Stimulated activated CD4-positive, alpha-beta T cell treated with anti-CD3 and anti-CD28 coated beads, Interleukin-4, amount 100 ng/mL, for 24 hours (primary cell): ENCODE measurements around the gene HMX3.

ENCODE experiments used
- DNase-seq: peaks from one replicate; pipeline ENCODE4 v3.0.0-alpha.2; 2020

The HMX3 gene

DNA sequence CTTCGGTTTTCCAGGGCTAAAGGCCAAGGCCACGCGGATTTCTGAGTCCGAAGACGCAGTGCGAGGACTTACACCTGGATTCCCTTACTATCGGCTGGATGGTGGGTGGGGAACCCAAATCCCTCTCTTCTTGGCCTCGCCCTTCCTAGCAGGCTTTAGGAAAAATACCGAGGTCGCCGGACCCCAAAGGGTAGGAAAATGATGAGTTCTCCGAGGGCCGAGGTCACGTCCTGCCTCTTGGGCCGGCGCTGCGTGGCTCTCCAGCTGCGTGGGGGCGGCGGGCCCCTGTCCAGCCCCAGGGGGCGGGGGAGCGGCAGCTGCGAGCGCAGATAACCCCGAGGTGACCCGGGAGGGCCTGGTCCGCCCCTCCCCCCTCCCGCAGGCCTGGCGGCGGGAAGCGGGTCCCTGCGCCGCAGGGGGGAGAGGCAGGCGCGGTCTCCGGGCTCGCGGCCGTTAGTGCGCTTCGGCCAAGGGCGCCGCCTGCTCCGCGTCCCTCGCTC lies 805 bp upstream of the HMX3 start:
- no peak for DNase-seq

DNA sequence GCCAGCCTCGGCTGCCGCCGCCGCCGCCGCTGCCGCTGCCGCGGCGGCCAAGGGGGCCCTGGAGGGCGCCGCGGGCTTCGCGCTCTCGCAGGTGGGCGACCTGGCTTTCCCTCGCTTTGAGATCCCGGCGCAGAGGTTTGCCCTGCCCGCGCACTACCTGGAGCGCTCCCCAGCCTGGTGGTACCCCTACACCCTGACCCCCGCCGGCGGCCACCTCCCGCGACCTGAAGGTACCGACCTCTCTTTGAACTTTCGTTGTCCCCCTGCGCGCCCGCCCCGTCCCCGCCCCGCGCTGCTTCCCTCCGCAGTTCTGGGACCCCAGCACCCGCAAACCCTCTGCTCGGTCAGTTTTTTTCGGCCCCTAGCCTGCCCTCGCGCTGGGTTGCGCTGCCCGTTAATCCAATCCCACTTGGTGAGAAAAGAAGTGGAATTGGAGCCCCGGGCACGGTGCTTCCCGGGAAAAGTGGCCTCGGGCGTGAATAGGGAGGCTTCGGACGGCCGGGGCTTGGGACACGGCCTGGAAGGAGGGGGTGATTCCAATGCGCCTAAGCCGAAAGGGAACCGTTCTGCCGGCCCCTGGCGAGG lies 543 bp downstream of the HMX3 start:
- no peak for DNase-seq

GRCh38 chr10:123136806-123137642 lies 1.3 kb downstream of the HMX3 start:
- DNase-seq, result no peak

GRCh38 chr10:123139165-123139520 lies 3.4 kb downstream of the HMX3 start:
- DNase-seq, result no peak

DNA sequence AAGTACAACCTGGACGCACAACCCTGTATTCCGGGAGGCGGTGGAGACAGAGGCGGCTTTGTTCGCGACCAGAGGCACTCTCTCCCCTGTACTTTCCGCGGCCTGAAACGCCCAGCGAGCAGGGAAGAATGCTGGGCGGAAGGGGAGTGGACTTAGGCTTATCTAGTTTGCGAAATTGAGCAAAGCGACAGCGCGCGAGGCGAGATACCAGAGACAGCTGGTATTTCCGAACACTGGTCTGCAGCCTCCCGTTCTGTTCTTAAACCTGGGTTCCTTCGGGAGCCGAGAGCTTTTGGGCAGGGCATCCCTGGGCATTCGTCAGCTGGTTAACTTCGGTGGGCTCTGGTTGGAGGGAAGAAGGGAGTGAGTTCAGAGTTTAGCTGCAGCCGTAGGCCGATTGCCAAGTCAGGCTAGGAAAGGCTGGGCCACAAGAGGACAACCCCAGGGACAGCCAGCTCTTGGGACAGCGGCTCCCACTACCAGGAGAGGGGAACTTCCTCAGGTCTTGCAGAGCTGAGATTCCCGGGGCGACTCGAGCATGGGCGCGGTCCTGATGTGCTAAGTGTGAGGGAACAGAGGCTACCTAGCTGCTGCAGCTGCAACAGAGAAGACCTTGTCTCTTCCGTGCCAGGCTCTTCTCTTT lies 3.9 kb downstream of the HMX3 start:
- DNase-seq, result no peak

- no peak for DNase-seq
These were observed 4.6 kb downstream of the HMX3 start for GRCh38 chr10:123140164-123140982.

DNA sequence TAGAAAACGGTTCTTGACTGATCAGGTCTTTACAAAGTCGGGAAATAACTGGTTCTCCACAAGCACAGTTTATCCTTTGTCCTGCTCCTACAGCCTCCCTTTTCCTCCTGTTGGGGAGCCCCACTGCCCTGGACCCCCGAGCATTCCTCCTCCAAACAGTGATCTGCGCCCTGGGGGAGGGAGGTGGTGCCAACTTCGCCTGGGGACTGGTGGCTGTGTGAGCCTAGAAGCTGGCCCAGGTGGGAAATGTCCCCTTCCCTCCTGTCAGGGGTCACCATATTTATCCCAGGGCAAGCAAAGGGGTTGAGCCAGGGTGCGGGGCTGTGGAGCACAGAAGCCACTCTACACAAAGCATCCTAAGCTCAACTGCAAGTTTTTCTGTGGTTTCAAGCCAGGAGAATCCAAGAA lies 5.2 kb downstream of the HMX3 start:
- no peak for DNase-seq

DNA sequence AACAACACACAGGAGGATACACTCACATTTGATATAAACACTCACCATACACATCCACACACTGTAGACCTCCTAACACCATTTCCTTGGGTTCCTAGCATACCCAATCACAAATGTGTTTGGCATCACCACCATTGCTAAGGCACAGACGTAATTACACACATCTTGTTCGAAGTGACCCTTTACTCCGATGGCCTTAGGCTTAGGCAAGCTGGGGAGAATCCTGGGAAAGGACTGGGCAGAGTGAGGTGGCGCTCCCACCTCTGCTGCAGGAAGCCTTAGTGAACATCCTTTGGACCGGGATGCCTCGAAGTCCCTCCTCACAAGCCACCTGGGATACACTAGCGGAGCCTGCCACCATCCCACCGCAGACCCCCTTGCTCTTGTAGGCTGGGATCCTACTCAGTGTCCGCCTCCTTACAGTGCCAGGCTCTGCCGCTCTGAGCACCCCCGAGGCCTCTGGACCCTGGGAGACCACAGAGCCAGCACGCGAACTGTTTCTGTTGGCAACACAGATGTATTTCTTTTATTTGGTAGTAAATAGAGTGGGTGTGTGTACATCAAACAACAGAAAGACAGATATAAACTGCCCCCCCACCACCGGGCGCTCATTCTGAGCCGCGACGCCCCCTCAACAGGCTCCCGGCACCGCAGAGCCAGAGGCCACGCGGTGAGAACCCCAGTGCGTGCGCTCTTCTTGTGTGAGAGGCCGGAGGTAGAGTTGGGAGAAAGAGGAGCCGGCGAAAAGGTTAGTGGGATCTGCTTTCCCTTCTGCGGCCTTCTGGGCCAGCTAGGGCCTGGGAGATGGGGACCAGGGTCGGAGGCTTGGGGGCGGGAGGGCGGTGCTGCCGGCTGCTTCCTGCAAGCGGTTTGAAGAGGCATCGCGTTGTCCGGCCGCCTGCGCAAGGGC lies 6.3 kb downstream of the HMX3 start:
- no peak for DNase-seq

DNA sequence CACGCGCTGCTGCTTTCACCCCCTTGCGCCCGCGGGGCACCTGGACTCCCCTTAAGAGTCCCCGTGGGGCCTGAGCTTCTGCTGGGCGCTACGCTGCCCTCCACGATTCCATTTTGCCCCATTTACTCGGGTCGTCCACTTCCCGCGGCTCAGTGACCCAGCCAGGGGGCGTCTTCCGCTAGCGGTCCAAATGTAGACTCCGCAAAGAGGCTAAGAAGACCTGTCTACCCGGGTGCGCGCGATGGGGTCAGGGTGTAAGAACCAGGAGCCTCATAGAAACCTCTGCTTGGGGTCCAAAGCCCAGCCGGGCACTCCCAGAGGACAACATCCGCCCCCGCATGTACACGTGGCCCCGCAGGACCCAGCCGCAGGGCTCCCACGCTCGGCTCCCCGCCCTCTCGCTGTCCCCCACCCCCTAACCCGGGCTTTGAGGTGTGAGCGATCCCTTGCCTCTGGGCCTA lies 7.0 kb downstream of the HMX3 start:
- DNase-seq, result no peak

DNA sequence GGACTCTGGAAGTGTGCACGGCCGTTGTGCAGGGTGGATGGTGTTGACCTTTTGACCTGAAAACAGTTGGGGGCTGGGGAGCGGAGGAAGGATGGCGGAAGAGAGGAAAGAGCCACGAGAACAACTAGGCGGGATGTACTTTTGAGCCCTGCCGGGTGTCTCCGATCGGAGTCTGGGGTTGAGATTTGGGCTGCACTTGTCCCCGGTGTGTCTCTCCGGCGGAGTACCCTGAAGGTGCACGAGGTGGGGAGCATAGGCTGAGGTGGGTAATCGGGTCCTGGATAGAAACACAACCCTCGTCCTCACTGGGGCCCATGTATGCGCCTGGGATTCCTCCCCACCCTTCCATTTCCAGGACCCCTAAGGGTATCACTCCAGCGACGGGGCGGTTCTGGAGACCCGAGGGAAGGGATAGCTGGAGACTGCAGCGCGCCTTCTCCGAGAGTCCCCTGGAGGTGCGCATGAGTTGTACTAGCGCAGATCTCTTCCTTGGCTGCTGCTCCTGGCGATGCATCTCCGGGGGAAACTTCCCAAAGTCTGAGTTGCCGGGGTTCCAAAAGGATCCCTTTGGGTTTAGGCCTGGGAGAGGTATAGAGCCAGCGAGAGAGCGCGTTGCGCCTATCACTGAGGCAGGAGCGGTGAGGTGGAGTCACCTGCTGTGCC lies 7.5 kb downstream of the HMX3 start:
- no peak for DNase-seq

GRCh38 chr10:123143825-123144168 lies 8.0 kb downstream of the HMX3 start:
- no peak for DNase-seq

GRCh38 chr10:123144697-123145541 lies 9.1 kb downstream of the HMX3 start:
- DNase-seq, result no peak

DNA sequence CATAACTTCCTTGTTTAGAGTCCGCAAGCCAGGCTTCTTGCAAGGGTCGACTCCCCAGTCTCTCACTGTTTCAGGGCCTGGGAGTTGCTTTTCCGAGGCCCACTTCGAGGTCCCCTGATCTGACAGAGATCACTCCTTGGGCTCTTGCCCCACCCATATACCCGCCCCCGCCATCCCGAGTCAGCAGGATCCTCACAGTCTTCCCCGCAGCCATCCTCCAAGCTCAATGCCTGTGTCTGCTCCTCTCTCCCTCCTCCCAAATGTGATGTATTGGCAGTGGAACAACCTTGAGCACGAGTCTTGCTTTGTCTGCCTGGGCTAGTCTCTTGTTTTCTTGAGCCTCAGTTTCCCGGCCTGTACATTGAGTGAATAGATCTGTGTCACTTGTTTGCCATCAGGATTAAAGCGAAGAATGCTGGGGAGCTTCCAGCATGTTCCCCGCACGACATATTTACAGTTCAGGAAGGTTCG lies 9.8 kb downstream of the HMX3 start:
- no peak for DNase-seq

GRCh38 chr10:123146013-123146893 lies 10.5 kb downstream of the HMX3 start:
- DNase-seq, result no peak

DNA sequence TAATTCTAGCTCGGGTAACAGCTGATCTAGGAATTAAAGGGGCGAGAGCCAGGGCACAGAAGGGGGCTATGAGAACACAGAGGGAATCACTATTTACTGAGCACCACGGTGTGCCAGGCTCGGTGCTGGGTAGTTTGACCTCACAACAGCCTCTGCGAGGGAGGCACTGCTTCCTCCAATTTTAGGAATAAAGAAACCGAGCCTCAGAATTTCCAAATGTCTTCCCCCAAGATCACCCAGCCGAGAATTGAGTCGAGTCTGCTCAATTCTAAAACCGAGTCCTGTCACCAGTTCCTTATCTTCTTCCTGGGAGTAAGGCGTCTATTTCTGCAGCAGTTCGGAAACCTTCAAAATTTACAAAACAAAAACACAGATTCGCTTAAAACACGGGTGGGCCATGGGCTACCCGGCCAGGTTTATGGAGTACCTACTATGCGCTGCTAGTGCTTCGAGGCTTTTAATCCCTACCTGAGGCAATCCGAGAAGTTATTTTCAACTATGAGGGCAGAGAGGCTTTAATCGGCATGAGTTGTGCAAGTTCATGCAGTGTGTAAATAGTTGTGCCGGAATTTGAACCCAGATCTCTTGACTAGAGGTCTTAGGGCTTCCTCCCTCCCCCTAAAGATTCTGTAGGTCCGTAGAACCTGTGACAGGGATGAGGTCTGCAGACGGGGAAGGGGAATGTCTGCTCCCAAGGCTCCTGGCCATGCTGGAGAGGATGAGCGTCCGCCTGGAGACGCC lies 11.3 kb downstream of the HMX3 start:
- no peak for DNase-seq

DNA sequence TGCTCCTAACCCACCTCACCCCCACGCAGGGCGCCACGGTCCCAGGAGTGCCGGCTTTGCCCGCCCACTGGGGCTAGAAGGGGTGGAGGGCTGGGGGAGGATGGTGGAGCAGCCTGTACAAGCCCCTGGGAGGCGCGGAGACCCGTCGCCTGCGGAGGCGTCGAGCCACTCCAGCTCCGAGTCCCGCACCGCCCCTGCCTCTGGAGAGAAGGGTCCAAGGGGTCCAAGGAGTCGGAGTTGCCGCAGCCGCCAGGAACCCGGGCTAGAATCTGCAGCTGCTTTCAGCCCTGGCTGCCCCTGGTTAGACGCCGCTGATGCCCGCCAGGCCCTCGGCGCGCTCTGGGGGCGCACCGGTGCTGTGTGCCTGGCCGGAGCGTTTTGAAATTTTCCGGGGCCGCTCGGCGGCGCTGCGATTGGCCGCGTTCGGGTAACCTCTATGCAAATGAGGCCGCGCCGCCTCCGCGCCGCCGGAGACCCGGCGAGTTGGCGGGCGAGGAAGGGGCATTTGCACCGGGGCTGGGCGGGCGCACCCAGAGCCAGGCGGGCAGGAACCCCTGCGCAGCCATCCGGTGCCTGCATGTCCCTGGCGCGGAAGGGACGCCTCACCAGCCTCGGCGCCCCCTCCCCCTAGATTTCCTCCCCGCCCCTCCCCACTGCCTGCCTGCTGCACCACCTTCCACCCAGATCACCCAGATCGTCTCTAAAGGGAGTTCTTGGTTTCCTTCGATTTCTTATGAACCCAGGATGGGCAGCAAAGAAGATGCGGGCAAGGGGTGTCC lies 12.1 kb downstream of the HMX3 start, which contains the start of gene HMX2:
TSS of gene HMX2 (plus strand) at position 502 of the 779 bp plus-strand sequence. CDS start at position 745, 243 bp downstream.
- no peak for DNase-seq

DNA sequence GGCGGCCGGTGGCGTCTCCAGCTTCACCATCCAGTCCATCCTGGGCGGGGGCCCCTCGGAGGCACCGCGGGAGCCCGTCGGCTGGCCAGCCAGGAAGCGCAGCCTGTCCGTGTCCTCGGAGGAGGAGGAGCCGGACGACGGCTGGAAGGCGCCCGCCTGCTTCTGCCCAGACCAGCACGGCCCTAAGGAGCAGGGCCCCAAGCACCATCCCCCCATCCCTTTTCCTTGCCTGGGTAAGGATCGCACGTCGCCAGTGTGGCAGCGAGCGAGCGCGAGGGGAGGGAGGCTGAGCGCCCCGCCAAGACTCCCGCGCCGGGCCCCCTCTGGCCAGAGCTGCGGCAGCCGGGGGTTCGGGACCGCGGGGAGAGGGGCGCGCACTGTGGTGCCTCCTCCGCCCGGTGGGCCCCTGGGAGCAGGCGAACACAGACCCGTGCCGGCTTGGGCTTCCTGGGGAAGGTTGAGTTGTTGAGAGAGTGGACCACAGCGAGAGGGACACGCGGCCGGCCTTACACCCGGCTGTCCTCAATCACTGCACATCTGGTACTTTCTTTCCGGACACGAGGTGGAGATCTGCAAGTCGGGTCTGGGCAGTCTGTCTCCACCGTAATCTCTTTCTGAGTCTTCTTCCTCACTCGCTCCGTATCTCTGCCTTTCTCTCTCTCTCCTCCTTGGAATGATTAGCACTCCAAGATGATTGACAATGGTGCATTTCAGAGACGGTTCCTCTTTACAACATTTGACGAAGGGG lies 12.8 kb downstream of the HMX3 start:
- no peak for DNase-seq
